Measurements from ENCODE around the gene NKX1-1.

NKX1-1 gene

GRCh38 chr4:1362521-1362920 lies 43.7 kb downstream of the NKX1-1 start:
- DNase-seq (ENCODE audit: low read depth), result no peak
- TF ChIP-seq CTCF (IDR thresholded peaks at IDR 0.05; ENCODE audit: low read length, missing control alignments), result no peak
- H3K4me3 ChIP-seq (replicated peaks; ENCODE audit: low read depth, low read length), result no peak overlapping the region

DNA sequence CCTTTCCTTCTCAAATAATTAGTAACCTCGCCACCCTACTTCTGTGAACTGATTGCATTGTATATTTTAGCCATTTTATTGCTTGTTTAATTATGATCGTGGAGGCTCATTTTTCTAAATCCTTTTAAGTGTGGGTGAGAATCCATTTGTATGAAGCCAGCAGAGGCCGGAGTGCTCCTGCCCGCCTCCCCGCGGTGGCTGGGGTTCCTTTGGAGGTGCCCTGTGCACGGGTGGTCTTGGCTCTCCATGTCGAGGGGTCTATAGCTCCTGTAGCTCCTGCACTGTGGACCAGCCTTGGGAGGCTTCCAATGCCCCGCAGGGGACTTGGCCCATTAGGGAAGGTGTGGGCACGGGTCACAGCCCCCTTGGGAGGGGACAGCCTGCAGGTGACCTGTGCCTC lies 44.2 kb downstream of the NKX1-1 start:
- no peak for DNase-seq (ENCODE audit: low read depth)
- TF ChIP-seq CTCF (IDR thresholded peaks at IDR 0.05; ENCODE audit: low read length, missing control alignments), result no peak
- H3K4me3 ChIP-seq (replicated peaks; ENCODE audit: low read depth, low read length), result no peak overlapping the region

DNA sequence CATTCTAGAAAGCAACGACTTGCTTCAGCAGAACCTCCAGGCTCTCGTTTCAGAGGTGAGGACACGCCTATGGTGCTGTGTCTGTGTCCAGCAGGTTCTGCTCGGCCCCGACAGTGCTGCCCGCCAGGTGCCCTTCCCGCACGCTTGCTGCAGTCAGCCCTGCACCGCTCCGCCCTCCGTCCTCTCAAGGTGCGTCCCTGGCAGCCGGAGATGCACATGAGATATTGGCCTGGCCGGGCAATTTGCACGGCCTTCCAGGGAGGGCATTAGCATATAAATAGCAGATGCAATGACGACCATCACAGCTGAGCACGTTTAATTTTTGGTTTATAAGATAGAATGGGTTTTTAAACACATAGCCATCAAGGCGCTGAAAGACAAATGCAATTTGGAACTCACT lies 44.8 kb downstream of the NKX1-1 start:
- TF ChIP-seq CTCF (IDR thresholded peaks at IDR 0.05; ENCODE audit: low read length, missing control alignments), result no peak
- no peak overlapping the region for H3K4me3 ChIP-seq (replicated peaks; ENCODE audit: low read depth, low read length)
- DNase-seq (ENCODE audit: low read depth), result no peak

DNA sequence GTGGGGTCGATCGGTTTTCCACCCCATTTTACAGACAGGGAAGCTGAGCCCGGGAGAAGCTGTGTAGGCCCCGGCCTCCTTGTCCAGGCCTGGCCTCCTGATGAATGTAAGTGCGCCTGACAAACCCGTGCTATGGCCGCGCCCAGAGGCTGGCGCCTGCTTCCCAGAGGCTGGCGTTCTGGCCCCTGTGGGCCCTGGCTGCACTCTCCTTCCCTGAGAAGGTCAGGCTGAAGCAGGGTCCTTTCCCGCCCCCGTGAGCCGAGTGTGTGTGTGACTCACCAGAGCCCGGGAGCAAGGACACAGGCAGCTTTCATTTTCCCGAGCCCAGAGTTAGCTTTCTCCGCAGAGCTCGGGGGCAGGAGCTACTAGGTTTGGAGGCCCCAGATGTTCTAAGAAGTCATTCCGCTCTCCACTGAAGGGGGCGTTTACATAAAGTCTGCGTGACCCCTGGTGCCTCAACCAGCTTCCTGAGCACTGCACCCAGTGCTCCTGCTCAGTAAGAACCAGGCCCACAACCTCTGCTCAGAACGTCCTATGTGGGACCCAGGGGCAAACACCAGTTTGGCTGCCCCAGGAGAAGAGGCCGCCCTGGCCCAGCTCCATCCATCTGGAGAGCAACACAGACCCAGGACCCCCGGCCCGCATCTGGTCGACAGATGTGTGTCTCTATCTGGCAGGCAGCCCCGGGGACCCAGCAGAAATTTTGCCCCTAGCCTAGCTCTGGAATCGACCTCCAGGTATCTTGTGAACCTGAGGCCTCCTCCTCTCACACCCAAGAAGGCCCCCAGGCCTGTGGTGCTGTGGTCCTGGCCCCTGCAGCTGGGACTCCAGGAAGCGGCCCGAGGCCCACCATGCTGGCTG lies 45.6 kb downstream of the NKX1-1 start:
- DNase-seq (ENCODE audit: low read depth), result peak; percentile 9
- TF ChIP-seq CTCF (IDR thresholded peaks at IDR 0.05; ENCODE audit: low read length, missing control alignments), result no peak
- no peak overlapping the region for H3K4me3 ChIP-seq (replicated peaks; ENCODE audit: low read depth, low read length)

DNA sequence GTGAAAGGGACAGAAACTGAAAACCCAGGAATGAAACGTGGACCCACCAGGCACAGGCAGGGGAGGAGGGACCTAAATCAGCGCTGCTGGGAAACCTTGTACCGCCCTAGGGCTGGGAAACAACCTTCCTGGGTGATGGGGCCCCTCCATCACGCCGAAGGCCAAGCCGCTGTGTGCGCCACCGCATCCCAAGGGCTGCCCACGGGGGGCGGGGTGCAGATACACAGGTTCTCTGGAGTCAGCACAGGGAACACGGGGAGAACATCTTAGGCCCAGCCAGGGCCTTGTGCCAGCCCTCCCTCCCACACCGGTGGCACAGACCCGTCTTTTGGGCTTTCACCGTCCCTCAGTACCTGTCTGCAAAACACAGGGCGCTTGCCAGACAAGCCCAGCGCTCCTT lies 46.3 kb downstream of the NKX1-1 start:
- no peak for TF ChIP-seq CTCF (IDR thresholded peaks at IDR 0.05; ENCODE audit: low read length, missing control alignments)
- H3K4me3 ChIP-seq (replicated peaks; ENCODE audit: low read depth, low read length), result no peak overlapping the region
- DNase-seq (ENCODE audit: low read depth), result no peak

DNA sequence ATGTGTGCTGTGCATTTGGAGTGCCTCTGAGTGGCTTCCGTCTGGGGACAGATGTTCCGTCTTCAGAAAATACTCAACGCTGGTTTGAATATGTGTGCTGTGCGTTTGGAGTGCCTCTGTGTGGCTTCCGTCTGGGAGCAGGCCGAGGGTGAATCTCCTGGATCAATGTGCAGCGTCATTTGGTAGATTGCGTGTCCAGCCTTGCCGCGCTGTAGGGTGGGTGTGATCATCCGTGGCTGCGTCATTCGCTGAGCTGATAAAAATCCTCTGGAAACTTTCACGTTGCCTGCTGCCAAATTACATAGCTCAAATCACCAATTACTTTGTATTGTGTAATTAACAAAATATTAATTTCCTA lies 47.1 kb downstream of the NKX1-1 start:
- DNase-seq (ENCODE audit: low read depth), result no peak
- no peak overlapping the region for H3K4me3 ChIP-seq (replicated peaks; ENCODE audit: low read depth, low read length)
- TF ChIP-seq CTCF (IDR thresholded peaks at IDR 0.05; ENCODE audit: low read length, missing control alignments), result no peak
